ENCODE data around the gene FAM43A.

DNA sequence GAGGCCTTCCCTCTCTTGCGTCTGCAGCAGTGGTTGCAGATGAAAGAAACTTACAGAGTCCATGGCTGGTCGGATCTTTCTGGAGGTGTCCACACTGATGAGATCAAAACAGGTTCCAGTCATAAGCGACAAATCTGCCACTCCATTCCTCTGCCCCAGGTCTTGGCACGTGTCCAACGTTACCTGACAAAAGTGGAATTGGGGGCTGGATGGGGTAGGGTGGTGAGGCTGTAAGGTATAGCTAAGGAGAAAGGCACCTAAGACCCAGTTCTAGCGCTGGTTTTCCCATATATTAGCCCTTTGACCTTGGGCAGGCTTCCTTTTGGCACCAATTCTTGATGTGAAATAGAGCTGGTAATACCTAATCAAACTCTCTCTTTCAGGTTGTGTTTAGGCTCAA lies 11.0 kb downstream of the FAM43A start:
- TF ChIP-seq, protein P1, sequence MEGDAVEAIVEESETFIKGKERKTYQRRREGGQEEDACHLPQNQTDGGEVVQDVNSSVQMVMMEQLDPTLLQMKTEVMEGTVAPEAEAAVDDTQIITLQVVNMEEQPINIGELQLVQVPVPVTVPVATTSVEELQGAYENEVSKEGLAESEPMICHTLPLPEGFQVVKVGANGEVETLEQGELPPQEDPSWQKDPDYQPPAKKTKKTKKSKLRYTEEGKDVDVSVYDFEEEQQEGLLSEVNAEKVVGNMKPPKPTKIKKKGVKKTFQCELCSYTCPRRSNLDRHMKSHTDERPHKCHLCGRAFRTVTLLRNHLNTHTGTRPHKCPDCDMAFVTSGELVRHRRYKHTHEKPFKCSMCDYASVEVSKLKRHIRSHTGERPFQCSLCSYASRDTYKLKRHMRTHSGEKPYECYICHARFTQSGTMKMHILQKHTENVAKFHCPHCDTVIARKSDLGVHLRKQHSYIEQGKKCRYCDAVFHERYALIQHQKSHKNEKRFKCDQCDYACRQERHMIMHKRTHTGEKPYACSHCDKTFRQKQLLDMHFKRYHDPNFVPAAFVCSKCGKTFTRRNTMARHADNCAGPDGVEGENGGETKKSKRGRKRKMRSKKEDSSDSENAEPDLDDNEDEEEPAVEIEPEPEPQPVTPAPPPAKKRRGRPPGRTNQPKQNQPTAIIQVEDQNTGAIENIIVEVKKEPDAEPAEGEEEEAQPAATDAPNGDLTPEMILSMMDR (IDR thresholded peaks at IDR 0.05) = no peak
- TF ChIP-seq POLR2A (IDR thresholded peaks at IDR 0.05) = no peak

Measured in esophagus squamous epithelium (tissue), 4 donors.